ENCODE measurements around the gene IFNL4. TPM values are rescaled to one million over a fixed set of nuclear protein-coding genes. Genes with fewer than 3 reads are reported as not detected.

IFNL4 gene
- total RNA-seq, 2 donors from 2014 or later = not detected

Other genes with a start within 250 kb of the IFNL4 start
- gene FBXO27, start 216.3 kb downstream of the IFNL4 start, total RNA-seq = 10 to 100 TPM in 1 of 2 donors, 1 to 10 TPM in 1; 1.5 to 37.6 TPM
- gene ACP7, start 164.5 kb downstream of the IFNL4 start, total RNA-seq = not detected
- 1 to 10 TPM; 7.4 to 8.7 TPM for gene PAK4, start 123.1 kb downstream of the IFNL4 start, total RNA-seq
- gene NCCRP1, start 51.9 kb downstream of the IFNL4 start, total RNA-seq = under 1 TPM in 1 of 2 donors, not detected in 1; 0.27 TPM
- gene SYCN, start 44.6 kb downstream of the IFNL4 start, total RNA-seq = not detected
- gene IFNL3, start 3.9 kb downstream of the IFNL4 start, total RNA-seq = not detected
- gene IFNL2, start 19.5 kb upstream of the IFNL4 start, total RNA-seq = not detected
- not detected for gene IFNL1, start 47.6 kb upstream of the IFNL4 start, total RNA-seq
- under 1 TPM; 0.85 to 0.95 TPM for gene LRFN1, start 72.0 kb upstream of the IFNL4 start, total RNA-seq
- gene GMFG, start 87.2 kb upstream of the IFNL4 start, total RNA-seq = 10 to 100 TPM; 15.9 to 16.0 TPM
- gene SAMD4B, start 93.6 kb upstream of the IFNL4 start, total RNA-seq = 100 to 1,000 TPM; 101 to 153 TPM
- gene PAF1, start 142.2 kb upstream of the IFNL4 start, total RNA-seq = 10 to 100 TPM; 25.7 to 34.5 TPM
- gene MED29, start 142.5 kb upstream of the IFNL4 start, total RNA-seq = 10 to 100 TPM; 29.3 to 86.1 TPM
- 100 to 1,000 TPM; 315 to 699 TPM for gene ZFP36, start 158.0 kb upstream of the IFNL4 start, total RNA-seq
- gene PLEKHG2, start 163.8 kb upstream of the IFNL4 start, total RNA-seq = 100 to 1,000 TPM in 1 of 2 donors, 10 to 100 TPM in 1; 76.0 to 112 TPM
- 100 to 1,000 TPM; 716 to 775 TPM for gene RPS16, start 187.1 kb upstream of the IFNL4 start, total RNA-seq
- 100 to 1,000 TPM in 1 of 2 donors, 10 to 100 TPM in 1; 94.4 to 157 TPM for gene SUPT5H, start 196.7 kb upstream of the IFNL4 start, total RNA-seq
- gene TIMM50, start 232.0 kb upstream of the IFNL4 start, total RNA-seq = 10 to 100 TPM; 25.7 to 51.4 TPM